K562 (cell line): Measurements from ENCODE around the gene CCSER1. TPM values are rescaled to one million over a fixed set of nuclear protein-coding genes. Genes with fewer than 3 reads are reported as not detected.

Experiments used
- ATAC-seq: fragments of 200-7000 bp; cut with Tn5 transposase; 3 replicates; pipeline ENCODE4 v1.9.1; 2020; ENCODE audit warnings: moderate library complexity
- BruUV-seq: library from RNA; stranded (reverse); fragments of 400-500 nt; replicated peaks from 2 replicates; lab custom pipeline; 2021; lab: Mats Ljungman, UMichigan
- CTCF ChIA-PET: fragments of 300-600 bp; formaldehyde crosslinking; extraction: SDS; loops from one replicate; lab custom pipeline; 2021; ENCODE audit warnings: low intra/inter-chr PET ratio; lab: Yijun Ruan, JAX
- POLR2A ChIA-PET: fragments of 300-600, 350-650 bp; sonication (Branson Sonifier 250); formaldehyde crosslinking; extraction: SDS; loops from one replicate; lab custom pipeline; 2021; ENCODE audit warnings: antibody characterized with exemption, inconsistent platforms; lab: Yijun Ruan, JAX
- DNase-seq, 4 experiments: peaks; one replicate each; pipeline versions ENCODE4 v3.0.0 to v3.0.0-alpha.2; 2011 to 2018; ENCODE audit warnings: low spot score in 3 of 4, mixed read lengths in 3 of 4; ENCODE audit errors: extremely low read depth in 1 of 4
- FAIRE-seq: peaks from 2 replicates; lab custom pipeline; 2011; peaks lifted over from hg19 to GRCh38; lab: Jason Lieb, UNC
- H2AFZ ChIP-seq: 2 replicates; pipeline ENCODE4 v1.6.0; 2011; ENCODE audit warnings: low read depth, low read length, control low read depth, inconsistent platforms
- H3K27ac ChIP-seq: fragments of 200-600 bp; 3 replicates; pipeline ENCODE4 v1.8.0; 2011; ENCODE audit warnings: low read depth, mild to moderate bottlenecking, control low read depth, inconsistent platforms, low read length, moderate library complexity, mixed read lengths; ENCODE audit errors: extremely low read depth
- H3K27me3 ChIP-seq, 2 experiments: fragments of 300-600 bp in 1 of 2; 2 replicates in 1 of 2; 3 replicates in 1 of 2; pipeline versions ENCODE4 v1.6.0 to v1.8.0; 2011; ENCODE audit warnings: inconsistent platforms in 2 of 2, low read length in 2 of 2, mild to moderate bottlenecking in 1 of 2, mixed read lengths in 1 of 2, moderate library complexity in 1 of 2; ENCODE audit not compliant: control insufficient read depth in 2 of 2, insufficient read depth in 2 of 2
- H3K36me3 ChIP-seq: fragments of 300-600 bp; 3 replicates; pipeline ENCODE4 v1.8.0; 2011; ENCODE audit warnings: mild to moderate bottlenecking, low read length, inconsistent platforms; ENCODE audit not compliant: control insufficient read depth, insufficient read depth
- H3K4me1 ChIP-seq, 2 experiments: fragments of 200-600 bp in 1 of 2; replicated peaks in 1 of 2; 2 replicates in 1 of 2; 3 replicates in 1 of 2; pipeline versions ENCODE4 v1.5.1 to v1.8.0; 2011; ENCODE audit warnings: inconsistent platforms in 2 of 2, low read length in 2 of 2, mild to moderate bottlenecking in 1 of 2, mixed read lengths in 1 of 2, moderate library complexity in 1 of 2; ENCODE audit not compliant: control insufficient read depth in 2 of 2, insufficient read depth in 2 of 2
- H3K4me2 ChIP-seq: 2 replicates; pipeline ENCODE4 v1.6.1; 2011; ENCODE audit warnings: low read length, control low read depth, inconsistent platforms, mixed read lengths; ENCODE audit not compliant: insufficient read depth
- H3K4me3 ChIP-seq: fragments of 200-600 bp; sonication (generic), shearing (Covaris generic); 2 replicates; pipeline ENCODE4 v1.5.1; 2016; ENCODE audit warnings: control low read depth, inconsistent platforms
- H3K79me2 ChIP-seq: fragments of 200-600 bp; 3 replicates; pipeline ENCODE4 v1.8.0; 2011; ENCODE audit warnings: low read length, inconsistent platforms; ENCODE audit not compliant: control insufficient read depth, insufficient read depth
- H3K9ac ChIP-seq, 2 experiments: 2 replicates each; pipeline versions ENCODE4 v1.6.0 to v1.6.1; 2011; ENCODE audit warnings: low read depth in 2 of 2, low read length in 2 of 2, control low read depth in 1 of 2, inconsistent platforms in 1 of 2, mild to moderate bottlenecking in 1 of 2, mixed read lengths in 1 of 2; ENCODE audit not compliant: insufficient read depth in 1 of 2
- H3K9me1 ChIP-seq: one replicate; pipeline ENCODE4 v1.6.0; 2011; ENCODE audit warnings: inconsistent platforms, mild to moderate bottlenecking, low read length, moderate library complexity; ENCODE audit not compliant: control insufficient read depth, insufficient read depth
- H3K9me3 ChIP-seq: replicated peaks from 2 replicates; pipeline ENCODE4 v1.5.1; 2011; ENCODE audit warnings: low read depth, low read length, inconsistent platforms; ENCODE audit not compliant: control insufficient read depth, insufficient read depth
- H4K20me1 ChIP-seq: replicated peaks from 2 replicates; pipeline ENCODE4 v1.6.1; 2011; ENCODE audit warnings: low read length, inconsistent platforms, mixed read lengths; ENCODE audit not compliant: control insufficient read depth, insufficient read depth
- ATF1 ChIP-seq, 2 experiments: fragments of 450-650 bp in 1 of 2; IDR thresholded peaks; 2 replicates each; pipeline ENCODE4 v1.6.1; 2016; ENCODE audit warnings: missing compliant biosample characterization in 1 of 2, missing genetic modification characterization in 1 of 2
- CBX8 ChIP-seq: fragments of 200-600 bp; sonication (generic); IDR thresholded peaks from 2 replicates; pipeline ENCODE4 v1.6.1; 2012; ENCODE audit warnings: borderline replicate concordance, mixed run types, low read depth, mild to moderate bottlenecking, moderate library complexity, mixed read lengths, low read length, control low read depth, inconsistent platforms; ENCODE audit not compliant: poor library complexity, severe bottlenecking; ENCODE audit errors: extremely low read depth
- E2F6 ChIP-seq, 2 experiments: IDR thresholded peaks; 2 replicates each; pipeline ENCODE4 v1.6.1; 2011; ENCODE audit warnings: borderline replicate concordance in 1 of 2, control low read depth in 1 of 2, low read depth in 1 of 2, low read length in 1 of 2, mild to moderate bottlenecking in 1 of 2, mixed read lengths in 1 of 2, moderate library complexity in 1 of 2; ENCODE audit not compliant: insufficient read depth in 1 of 2, insufficient read length in 1 of 2, poor library complexity in 1 of 2, severe bottlenecking in 1 of 2; ENCODE audit errors: extremely low read depth in 1 of 2
- FOXK2 ChIP-seq, 2 experiments: fragments of 450-650 bp; IDR thresholded peaks in 1 of 2; conservative IDR thresholded peaks in 1 of 2; 2 replicates each; pipeline ENCODE4 v1.6.1; 2016; ENCODE audit warnings: low read depth in 2 of 2, mild to moderate bottlenecking in 1 of 2
- GMEB1 ChIP-seq: fragments of 250-450 bp; sonication (Bioruptor Pico); IDR thresholded peaks from 2 replicates; pipeline ENCODE4 v1.4.0; 2020; ENCODE audit warnings: mild to moderate bottlenecking
- KLF6 ChIP-seq: fragments of 250-450 bp; sonication (Bioruptor Pico); IDR thresholded peaks from 2 replicates; pipeline ENCODE4 v1.4.0; 2020; ENCODE audit warnings: mild to moderate bottlenecking, moderate library complexity, borderline replicate concordance
- MAFG ChIP-seq: fragments of 450-650 bp; conservative IDR thresholded peaks from 2 replicates; pipeline ENCODE4 v1.6.1; 2016; ENCODE audit warnings: missing genetic modification characterization, missing compliant biosample characterization
- NFE2 ChIP-seq: IDR thresholded peaks from 2 replicates; pipeline ENCODE4 v1.6.1; 2014; ENCODE audit warnings: antibody characterized with exemption, low read depth
- NFXL1 ChIP-seq: fragments of 450-650 bp; formaldehyde crosslinking; IDR thresholded peaks from 2 replicates; pipeline ENCODE4 v1.4.0; 2021; ENCODE audit warnings: mild to moderate bottlenecking
- RFX1 ChIP-seq: fragments of 450-650 bp; IDR thresholded peaks from 2 replicates; pipeline ENCODE4 v1.6.1; 2016; ENCODE audit warnings: mild to moderate bottlenecking, moderate library complexity
- SREBF1 ChIP-seq: fragments of 150-350 bp; IDR thresholded peaks from 2 replicates; pipeline ENCODE4 v1.6.1; 2014; ENCODE audit warnings: antibody characterized with exemption, low read depth, low read length, borderline replicate concordance
- SUPT5H ChIP-seq: fragments of 450-650 bp; IDR thresholded peaks from 2 replicates; pipeline ENCODE4 v1.6.1; 2016
- ZBTB34 ChIP-seq: fragments of 250-450 bp; sonication (Bioruptor Pico); IDR thresholded peaks from 2 replicates; pipeline ENCODE4 v1.8.0; 2021; ENCODE audit warnings: mild to moderate bottlenecking, moderate library complexity
- ZNF224 ChIP-seq: sonication (generic); formaldehyde crosslinking; IDR thresholded peaks from 2 replicates; pipeline ENCODE4 v1.8.0; 2022; ENCODE audit warnings: mild to moderate bottlenecking, missing genetic modification reagents
- ZNF436 ChIP-seq: fragments of 250-450, 450-650 bp; sonication (Bioruptor Pico); formaldehyde crosslinking; IDR thresholded peaks from 2 replicates; pipeline ENCODE4 v1.7.0; 2020; ENCODE audit warnings: mild to moderate bottlenecking
- WGBS: fragments of 100-300 bp; shearing (Covaris generic); methylation state at CpG from one replicate; pipeline ENCODE4 v1.1.6; 2016; ENCODE audit warnings: low coverage, mixed read lengths; ENCODE audit not compliant: insufficient coverage; ENCODE audit errors: missing lambda C conversion rate; 5-methylcytosine and 5-hydroxymethylcytosine counted together
- in situ Hi-C: fragments of 300-500 bp; cut with MboI; formaldehyde crosslinking; loops from 4 replicates; pipeline ENCODE4 v1.15.0; 2018; ENCODE audit warnings: inconsistent platforms, mixed read lengths
- intact Hi-C: fragments of 100-400 bp; cut with micrococcal nuclease; formaldehyde crosslinking; loops from 2 replicates; pipeline ENCODE4 v1.14.2; 2022
- polyA plus RNA-seq, 8 experiments: library from polyadenylated mRNA; depleted of rRNA in 4 of 8; stranded (reverse) in 5 of 8; unstranded in 3 of 8; fragments of >200 nt; fragmentation: Nextera tagmentation in 2 of 8; fragmentation: Illumina TruSeq in 1 of 8; extraction: Ambion mirVana in 2 of 8; extraction: Trizol in 1 of 8; gene quantifications; 2 replicates each; pipeline versions ENCODE4 v1.2.1 to v1.2.3, GENCODE V29; 2011 to 2014; ENCODE audit warnings: inconsistent platforms in 1 of 8, missing spikeins in 1 of 8
- total RNA-seq, 7 experiments: library from RNA; depleted of rRNA in 6 of 7; stranded (reverse); fragments of >200 nt in 6 of 7; fragmentation: Illumina TruSeq in 2 of 7; extraction: Trizol in 2 of 7; gene quantifications; 2 replicates each; pipeline versions ENCODE4 v1.2.1 to v1.2.3, GENCODE V29; 2011 to 2021; ENCODE audit warnings: low replicate concordance in 1 of 7
- TF ChIP-seq, protein P1 (sequence below): sonication (generic); formaldehyde crosslinking; IDR thresholded peaks from 2 replicates; pipeline ENCODE4 v1.8.0; 2022; ENCODE audit warnings: mild to moderate bottlenecking, missing genetic modification reagents

Gene CCSER1
- total and polyA plus RNA-seq, 9 of the 15 experiments (the other 6 are each of a cell fraction or from before 2014, with no cell fraction given): not detected

- Histone ChIP-seq H3K9ac (no peak overlapping the region), H3K36me3 (no peaks in the 10 kb centered on the region)
Measured at GRCh38 chr4:90990284-90990683, 863.1 kb downstream of the CCSER1 start.

More at GRCh38 chr4:90990284-90990683, 863.1 kb downstream of the CCSER1 start:
- H3K4me1 ChIP-seq: no peaks in the 10 kb centered on the region
- no peak for TF ChIP-seq ATF1 (CRISPR knock-in tag; IDR thresholded peaks at IDR 0.05)
- no peak for TF ChIP-seq ATF1 (tag; IDR thresholded peaks at IDR 0.05)
- no peak for TF ChIP-seq CBX8
- TF ChIP-seq NFE2: no peak
- no peak for TF ChIP-seq NFXL1 (CRISPR knock-in tag)
- no peak for TF ChIP-seq RFX1
- TF ChIP-seq FOXK2 (conservative IDR thresholded peaks at IDR 0.05 in 1 of 2, IDR thresholded peaks at IDR 0.05 in 1 of 2; ENCODE audit: low read depth in 2 of 2): no peak
- no peak for TF ChIP-seq SUPT5H
- no peak for TF ChIP-seq GMEB1 (CRISPR knock-in tag)
- TF ChIP-seq, protein P1, sequence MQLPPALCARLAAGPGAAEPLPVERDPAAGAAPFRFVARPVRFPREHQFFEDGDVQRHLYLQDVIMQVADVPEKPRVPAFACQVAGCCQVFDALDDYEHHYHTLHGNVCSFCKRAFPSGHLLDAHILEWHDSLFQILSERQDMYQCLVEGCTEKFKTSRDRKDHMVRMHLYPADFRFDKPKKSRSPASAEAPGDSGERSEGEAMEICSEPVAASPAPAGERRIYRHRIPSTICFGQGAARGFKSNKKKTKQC (CRISPR knock-in tag): no peak
- no peak for TF ChIP-seq KLF6 (CRISPR knock-in tag)
- no peak for TF ChIP-seq ZBTB34 (CRISPR knock-in tag)
- TF ChIP-seq ZNF224 (CRISPR knock-in tag): no peak
- no peak for TF ChIP-seq ZNF436 (CRISPR knock-in tag)
- TF ChIP-seq MAFG (tag): no peak
- no peak for TF ChIP-seq SREBF1
- no peak for TF ChIP-seq E2F6 (IDR thresholded peaks at IDR 0.05; ENCODE audit: borderline replicate concordance in 1 of 2, extremely low read depth in 1 of 2, insufficient read depth in 1 of 2, insufficient read length in 1 of 2, low read depth in 1 of 2, low read length in 1 of 2, poor library complexity in 1 of 2, severe bottlenecking in 1 of 2)
- intact Hi-C loops: no loop called here
- H4K20me1 ChIP-seq: no peaks in the 10 kb centered on the region
- DNase-seq: no peak
- no peak overlapping the region for H3K4me3 ChIP-seq
- H3K79me2 ChIP-seq: no peaks in the 10 kb centered on the region
- 0% methylated on average over 2 of the region's 2 CpGs for WGBS
- no peaks in the 10 kb centered on the region for H3K9me3 ChIP-seq
- H3K27ac ChIP-seq: no peak overlapping the region
- H3K9me1 ChIP-seq: no peaks in the 10 kb centered on the region
- ChIA-PET POLR2A (no interaction called here), CTCF (no interaction called here)
- no peak for ATAC-seq
- no peak for FAIRE-seq
- in situ Hi-C loops: no loop called here
- H3K27me3 ChIP-seq: no peaks in the 10 kb centered on the region
- no peak overlapping the region for H2AFZ ChIP-seq
- BruUV-seq: no TSS peak
- no peak overlapping the region for H3K4me2 ChIP-seq
